GM21576 (cell line): ENCODE measurements around the gene ZMYND15.

Source experiments
- ATAC-seq: cut with Tn5 transposase; IDR thresholded peaks from one replicate; pipeline ENCODE4 v1.9.1; 2021; ENCODE audit warnings: mild to moderate bottlenecking, moderate library complexity; ENCODE audit not compliant: unreplicated experiment

ZMYND15 gene

GRCh38 chr17:4742133-4742532, 2.5 kb downstream of the ZMYND15 start:
- no peak for ATAC-seq

DNA sequence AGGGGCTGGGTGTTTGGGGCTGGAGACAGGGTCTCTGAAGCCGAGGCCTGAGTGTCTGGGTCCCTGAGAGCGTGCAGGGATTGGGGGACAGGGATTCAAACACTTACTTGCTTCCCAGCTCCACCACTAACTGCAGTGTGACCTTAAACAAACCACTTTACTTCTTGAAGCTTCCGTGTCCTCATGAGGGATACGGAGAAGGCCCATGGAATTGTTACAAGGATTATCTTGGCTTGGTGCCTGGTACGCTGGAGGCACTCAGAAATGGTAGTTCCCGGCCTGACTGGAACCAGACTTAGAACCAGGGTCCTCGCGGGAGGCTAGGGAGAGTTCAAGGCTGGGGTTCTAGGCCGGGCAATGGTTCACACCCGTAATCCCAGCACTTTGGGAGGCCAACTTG, 3.0 kb downstream of the ZMYND15 start:
- ATAC-seq = no peak

DNA sequence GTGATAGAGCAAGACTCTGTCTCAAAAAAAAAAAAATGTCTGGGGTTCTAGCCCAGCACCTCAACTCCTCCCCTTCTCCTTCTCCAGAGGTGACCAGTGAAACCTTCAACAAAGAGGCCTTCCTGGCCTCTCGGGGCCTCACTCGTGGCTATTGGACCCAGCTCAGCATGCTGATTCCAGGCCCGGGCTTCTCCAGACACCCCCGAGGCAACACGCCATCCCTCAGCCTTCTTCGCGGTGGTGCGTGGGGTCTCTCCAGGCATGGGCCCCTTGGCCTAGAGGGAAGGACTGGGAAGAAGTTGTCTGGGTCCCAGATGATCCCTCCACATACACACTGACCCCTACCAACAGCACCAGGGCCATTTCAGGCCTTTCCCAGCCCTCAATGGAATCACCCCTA, 3.6 kb downstream of the ZMYND15 start:
- ATAC-seq = no peak

DNA sequence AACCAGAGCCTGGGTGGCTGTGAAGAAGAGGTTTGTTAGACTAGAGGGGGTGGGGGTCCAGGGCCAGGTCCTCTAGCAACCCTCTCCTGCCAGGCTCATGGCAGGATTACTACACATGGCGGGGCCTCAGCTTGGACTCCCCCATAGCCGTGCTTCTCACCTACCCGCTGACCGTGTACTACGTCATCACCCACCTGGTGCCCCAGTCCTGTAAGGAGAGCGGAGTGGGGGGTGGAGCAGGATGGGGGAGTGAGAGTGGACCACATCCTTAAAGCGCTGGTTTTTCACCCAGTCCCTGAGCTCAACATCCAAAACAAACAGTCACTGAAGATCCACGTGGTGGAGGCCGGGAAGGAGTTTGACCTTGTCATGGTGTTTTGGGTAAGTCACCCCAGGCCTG, 4.3 kb downstream of the ZMYND15 start:
- no peak for ATAC-seq

GRCh38 chr17:4744999-4745969, 5.7 kb downstream of the ZMYND15 start:
- ATAC-seq = no peak

GRCh38 chr17:4747847-4748246, 8.2 kb downstream of the ZMYND15 start:
- no peak for ATAC-seq

- ATAC-seq = no peak
Measured at GRCh38 chr17:4748686-4749085, 9.1 kb downstream of the ZMYND15 start.

GRCh38 chr17:4750606-4751005, 11.0 kb downstream of the ZMYND15 start:
- ATAC-seq = no peak

DNA sequence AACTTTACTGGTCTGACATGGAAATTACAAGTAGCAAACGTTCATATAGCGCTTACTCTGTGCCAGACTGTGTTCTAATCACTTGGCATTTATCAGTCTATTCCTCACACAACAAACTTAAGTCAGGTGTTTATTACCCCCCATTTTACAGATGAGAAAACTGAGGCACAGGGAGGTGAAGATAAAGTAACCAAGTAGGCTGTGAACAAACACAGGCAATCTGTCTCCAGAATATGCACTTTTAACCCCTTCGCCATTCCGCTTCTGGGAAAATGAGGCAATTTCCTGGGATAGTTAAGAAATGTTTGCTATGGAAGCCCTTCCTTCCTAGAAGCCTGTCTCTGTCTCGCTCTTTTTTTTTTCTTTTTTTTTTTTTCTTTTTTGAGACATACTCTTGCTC, 12.3 kb downstream of the ZMYND15 start:
- no peak for ATAC-seq

DNA sequence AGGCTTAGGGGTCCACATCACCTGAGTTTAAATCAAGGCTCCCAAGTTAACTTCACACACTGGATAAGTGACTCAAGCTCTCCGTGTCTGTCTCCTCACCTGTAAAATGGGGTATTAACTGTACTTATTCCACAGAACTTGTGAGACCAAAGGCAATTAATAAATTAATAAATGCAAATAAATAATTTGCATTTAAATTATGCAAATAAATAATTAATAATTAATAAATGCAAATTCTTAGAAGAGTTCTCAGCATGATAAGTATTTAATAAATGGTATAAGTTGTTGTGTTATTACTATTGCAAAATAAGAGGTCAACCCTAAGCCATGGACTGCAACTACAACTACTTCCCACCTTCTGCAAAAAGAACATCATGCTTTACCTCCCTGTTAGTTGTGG, 13.8 kb downstream of the ZMYND15 start:
- ATAC-seq = no peak

DNA sequence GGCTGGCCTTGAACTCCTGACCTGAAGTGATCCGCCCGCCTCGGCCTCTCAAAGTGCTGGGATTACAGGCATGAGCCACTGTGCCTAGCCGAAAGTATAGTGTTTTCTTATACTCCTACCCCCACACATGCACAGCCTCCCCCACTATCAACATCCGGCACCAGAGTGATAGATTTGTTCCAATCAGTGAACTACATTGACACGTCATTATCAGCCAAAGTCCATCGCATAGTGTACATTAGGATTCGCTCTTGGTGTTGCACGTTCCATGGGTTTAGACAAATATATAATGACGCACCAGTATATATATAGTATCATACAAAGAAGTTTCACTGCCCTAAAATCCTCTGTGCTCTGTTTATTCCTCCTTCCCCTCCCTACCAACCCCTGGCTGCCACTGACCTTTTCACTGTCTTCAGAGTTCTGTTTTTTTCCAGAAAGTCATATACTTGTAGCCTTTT, 20.2 kb downstream of the ZMYND15 start:
- no peak for ATAC-seq

DNA sequence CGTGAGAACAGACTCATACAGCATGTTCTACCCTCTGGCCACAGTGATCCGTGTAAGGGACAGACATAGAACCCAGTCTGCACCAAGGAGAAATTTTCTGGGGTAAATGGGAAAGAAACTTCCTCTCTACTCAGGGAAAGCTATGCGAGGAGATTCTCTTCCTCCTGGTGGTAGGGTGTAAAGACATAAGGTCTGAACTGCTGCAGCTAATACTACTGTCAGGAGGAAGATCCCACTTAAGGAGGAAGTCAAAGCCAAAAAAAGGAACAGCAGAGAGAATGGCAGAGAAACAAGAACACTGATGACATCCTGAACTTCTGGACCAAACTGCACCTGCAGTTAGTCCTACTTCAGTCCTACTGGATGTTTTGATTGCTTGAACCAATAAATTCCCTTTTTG, 25.0 kb downstream of the ZMYND15 start:
- ATAC-seq = no peak

DNA sequence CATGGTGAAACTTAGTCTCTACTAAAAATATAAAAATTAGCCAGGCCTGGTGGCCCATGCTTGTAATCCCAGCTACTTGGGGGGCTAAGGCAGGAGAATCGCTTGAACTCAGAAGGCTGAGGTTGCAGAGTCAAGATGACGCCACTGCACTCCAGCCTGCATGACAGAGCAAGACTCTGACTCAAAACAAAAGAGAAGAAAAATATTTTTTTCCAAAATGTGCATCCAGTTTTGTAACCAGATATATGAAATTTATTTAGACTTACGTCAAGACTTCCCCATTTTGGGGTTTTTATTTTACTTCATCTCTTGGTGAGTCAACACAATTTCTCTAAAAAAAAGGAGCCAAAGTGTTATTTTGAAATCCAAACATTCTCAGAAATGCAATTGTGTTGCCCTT, 26.6 kb downstream of the ZMYND15 start:
- ATAC-seq = no peak

DNA sequence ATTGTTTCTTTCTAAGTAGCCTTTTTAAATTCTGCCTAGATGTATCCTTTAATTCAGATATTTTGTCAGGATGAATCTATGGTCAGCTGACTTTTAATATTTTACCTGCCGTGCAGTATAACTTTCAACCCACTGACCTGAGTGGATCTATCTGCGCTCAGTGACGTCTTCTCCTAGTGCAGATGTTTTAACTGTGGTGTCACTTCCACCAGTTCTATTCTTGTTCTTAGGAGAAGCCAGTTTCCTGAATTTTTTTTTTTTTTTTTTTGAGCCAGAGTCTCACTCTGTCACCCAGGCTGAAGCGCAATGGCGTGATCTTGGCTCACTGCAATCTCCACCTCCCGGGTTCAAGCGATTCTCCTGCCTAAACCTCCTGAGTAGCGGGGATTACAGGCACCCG, 27.1 kb downstream of the ZMYND15 start:
- ATAC-seq = no peak

DNA sequence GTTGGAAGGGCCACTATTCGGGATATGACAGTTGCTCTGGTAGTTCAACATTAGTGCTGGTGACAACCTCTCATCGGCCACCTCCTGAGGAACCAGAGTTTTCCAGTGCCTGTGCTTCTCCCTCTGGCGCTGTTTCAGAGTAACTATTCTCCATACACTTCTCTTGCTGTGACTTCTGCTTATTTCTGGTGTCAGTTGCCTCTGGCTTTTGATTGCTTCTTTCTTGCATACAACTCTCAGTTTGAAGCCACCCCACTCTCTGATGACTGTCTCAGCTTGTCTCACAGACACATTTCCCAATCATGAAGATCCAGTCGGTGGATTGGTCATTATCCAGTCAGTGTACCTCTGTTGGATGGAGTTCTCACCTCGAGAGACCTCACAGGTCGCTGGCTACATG, 28.7 kb downstream of the ZMYND15 start:
- ATAC-seq = no peak

DNA sequence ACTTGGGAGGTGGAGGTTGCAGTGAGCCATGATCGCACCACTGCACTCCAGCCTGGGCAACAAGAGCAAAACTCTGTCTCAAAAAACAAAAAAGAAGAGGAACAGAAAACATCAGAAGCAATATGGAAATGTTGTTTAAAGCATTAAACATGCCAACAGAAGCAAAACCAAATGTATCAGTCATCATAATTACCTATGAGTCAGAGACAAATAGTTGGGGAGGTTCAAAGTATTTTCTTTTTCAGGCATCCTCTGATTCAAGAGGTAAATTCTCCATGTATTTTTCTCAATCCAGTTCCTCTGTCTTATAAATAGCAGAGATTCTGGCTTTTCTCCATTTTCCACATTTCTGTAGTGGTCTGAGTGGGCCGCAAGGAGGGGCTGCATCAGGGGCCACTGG, 30.0 kb downstream of the ZMYND15 start:
- no peak for ATAC-seq

DNA sequence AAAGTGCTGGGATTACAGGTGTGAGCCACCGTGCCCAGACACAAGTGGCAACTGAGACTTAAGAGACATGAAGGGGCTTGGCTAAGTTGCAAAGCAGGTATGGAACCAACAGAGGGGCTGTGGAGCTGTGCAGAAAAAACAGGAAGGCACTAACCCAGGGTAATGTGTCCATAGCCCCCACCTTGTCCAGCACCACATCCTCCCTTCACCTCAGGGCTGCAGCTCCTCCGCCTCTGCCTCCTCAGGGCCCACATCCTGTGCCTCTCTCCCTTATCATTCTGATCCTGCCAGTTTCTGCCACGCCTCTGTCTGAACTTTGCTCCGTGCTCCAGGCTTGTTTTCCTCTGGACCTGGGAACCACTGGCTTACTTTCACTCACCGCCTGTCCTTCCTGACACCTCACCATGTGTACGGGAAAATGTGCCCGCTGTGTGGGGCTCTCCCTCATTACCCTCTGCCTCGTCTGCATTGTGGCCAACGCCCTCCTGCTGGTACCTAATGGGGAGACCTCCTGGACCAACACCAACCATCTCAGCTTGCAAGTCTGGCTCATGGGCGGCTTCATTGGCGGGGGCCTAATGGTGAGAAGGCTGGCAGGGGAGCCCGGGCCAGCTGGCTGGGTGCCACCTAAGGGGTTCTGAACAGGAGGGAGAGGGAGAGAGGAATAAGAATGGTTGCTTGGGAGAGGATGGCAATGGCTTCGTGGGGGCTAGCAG, 32.0 kb downstream of the ZMYND15 start, which contains the start of gene TM4SF5:
TSS of gene TM4SF5 (plus strand) at position 368 of the 716 bp plus-strand sequence. CDS start at position 405, 37 bp downstream.
- ATAC-seq = no peak

DNA sequence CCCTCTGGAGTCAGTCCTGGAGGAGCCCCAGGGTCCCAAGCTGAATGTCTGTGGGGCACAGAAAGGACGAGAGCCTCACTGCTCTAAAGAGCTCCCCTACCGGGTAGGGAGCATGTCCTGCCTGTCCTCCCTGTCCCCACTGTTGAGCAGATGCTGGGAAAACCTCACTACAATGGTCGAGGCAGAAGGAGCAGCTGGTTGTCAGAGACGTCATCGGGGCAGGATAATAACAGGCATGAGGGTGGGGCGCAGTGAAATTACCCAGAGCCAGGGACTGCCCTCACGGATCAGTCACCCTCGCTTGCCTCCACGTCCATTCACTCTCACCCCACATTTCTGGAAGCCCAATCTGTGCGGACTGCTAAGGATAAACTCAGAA, 32.6 kb downstream of the ZMYND15 start:
- ATAC-seq = no peak

- no peak for ATAC-seq
Measured at GRCh38 chr17:4777969-4778760, 38.5 kb downstream of the ZMYND15 start.

DNA sequence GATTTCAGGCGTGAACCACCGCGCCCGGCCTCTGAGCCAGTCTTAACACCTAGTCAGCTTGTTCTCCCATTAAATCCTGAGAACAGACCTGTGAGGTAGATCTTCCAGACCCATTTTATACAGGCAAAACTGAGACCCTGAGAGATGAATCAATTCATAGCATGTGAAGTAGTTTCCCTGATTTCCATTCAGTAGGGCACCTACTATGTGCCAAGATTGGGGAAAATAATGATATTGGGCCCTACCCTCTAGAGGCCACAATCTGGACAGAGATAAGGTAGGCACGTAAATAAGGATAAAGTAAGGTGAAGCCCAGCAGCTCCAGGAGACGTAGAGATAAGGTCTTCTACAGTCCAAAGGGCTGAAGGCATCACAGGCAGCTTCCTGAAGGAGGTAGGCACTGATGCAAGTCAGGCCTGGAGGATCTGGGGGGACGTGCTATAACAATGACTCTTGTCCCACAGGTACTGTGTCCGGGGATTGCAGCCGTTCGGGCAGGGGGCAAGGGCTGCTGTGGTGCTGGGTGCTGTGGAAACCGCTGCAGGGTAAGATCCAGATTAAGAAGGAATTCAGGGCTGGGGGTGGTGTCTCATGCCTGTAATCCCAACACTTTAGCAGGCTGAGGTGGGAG, 40.8 kb downstream of the ZMYND15 start:
- ATAC-seq = no peak

- ATAC-seq = no peak
Measured at GRCh38 chr17:4782652-4783051, 43.0 kb downstream of the ZMYND15 start.
